HUES48 (cell line): ENCODE measurements around the gene CPN2.

Source experiments
- H3K27ac ChIP-seq: one replicate; pipeline ENCODE4 v1.7.0; 2013; ENCODE audit warnings: low read depth, low read length, inconsistent platforms
- H3K27me3 ChIP-seq: 2 replicates; pipeline ENCODE4 v1.6.1; 2013; ENCODE audit warnings: mild to moderate bottlenecking, low read length; ENCODE audit not compliant: control insufficient read depth, insufficient read depth
- H3K36me3 ChIP-seq: 2 replicates; pipeline ENCODE4 v1.6.1; 2013; ENCODE audit warnings: low read length; ENCODE audit not compliant: control insufficient read depth, insufficient read depth
- H3K4me1 ChIP-seq: 2 replicates; pipeline ENCODE4 v1.6.1; 2013; ENCODE audit warnings: mild to moderate bottlenecking, low read length; ENCODE audit not compliant: control insufficient read depth, insufficient read depth
- H3K4me3 ChIP-seq: 2 replicates; pipeline ENCODE4 v1.5.1; 2013; ENCODE audit warnings: mild to moderate bottlenecking, low read depth, low read length
- H3K9ac ChIP-seq: 2 replicates; pipeline ENCODE4 v1.6.1; 2013; ENCODE audit warnings: mild to moderate bottlenecking, low read depth, low read length, moderate library complexity
- H3K9me3 ChIP-seq: 2 replicates; pipeline ENCODE4 v1.6.1; 2013; ENCODE audit warnings: low read length; ENCODE audit not compliant: control insufficient read depth, insufficient read depth

CPN2 gene

DNA sequence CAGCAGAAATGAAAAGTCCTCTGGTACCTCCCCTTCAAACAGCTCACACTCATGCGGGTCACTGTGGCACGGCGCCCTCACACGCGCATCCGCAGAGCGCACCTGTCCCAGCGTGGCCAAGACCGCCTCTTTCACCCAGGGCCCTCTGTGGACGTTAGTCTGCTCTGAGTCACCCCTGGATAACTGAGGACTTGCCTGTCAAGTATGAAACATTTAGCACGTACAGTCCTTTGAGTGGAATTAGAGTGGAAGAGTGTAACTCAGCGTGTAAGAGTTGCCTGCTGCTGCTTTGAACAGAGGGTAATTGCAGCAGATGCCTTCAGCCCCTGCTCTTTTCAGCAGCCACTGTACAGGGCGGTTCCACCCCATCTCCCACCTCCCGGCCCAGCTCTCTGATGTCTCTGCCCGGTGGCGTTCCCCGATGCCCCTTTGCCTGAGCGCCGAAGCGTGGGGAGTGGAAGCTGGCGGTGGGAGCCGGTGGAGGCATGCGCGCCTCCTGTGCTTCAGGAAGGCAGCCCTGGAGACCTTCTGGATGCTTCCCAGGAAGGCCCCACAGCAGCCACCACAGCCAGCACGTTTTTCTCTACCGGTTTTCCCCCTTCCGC lies 23.0 kb downstream of the CPN2 start:
- Histone ChIP-seq H3K4me3 (no peak overlapping the region), H3K27me3 (peaks cover 14% of the 10 kb centered on the region), H3K27ac (no peak overlapping the region), H3K4me1 (no peaks in the 10 kb centered on the region), H3K36me3 (no peaks in the 10 kb centered on the region), H3K9ac (no peak overlapping the region), H3K9me3 (0 out of 2 replicates have a peak, but pooled peaks cover 3% of the 10 kb centered on the region)

DNA sequence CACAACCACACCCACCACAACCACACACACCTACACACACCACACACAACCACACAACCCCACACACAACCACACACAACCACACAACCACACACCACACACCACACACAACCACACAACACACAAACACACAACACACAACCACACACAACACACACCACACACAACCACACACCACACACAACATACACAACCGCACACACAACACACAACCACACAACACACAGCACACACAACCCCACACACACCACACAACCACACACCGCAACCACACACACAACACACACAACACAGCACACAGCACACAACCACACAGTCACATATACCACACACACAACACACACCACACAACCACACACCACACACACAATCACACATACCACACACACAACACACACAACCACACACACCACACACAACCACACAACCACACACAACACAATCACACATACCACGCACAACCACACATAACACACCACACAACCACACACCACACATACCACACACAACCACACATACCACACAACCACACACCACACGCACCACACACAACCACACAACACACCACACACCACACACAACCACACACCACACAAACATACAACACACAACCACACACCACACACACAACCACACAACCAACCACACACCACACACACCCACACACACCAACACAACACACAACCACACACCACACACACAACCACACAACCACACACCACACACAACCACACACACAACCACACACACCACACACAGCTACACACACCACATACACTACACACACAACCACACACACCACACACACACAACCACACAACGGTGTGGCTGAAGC lies 23.7 kb downstream of the CPN2 start:
- no peak overlapping the region for H3K27ac ChIP-seq
- H3K36me3 ChIP-seq, result no peaks in the 10 kb centered on the region
- no peak overlapping the region for H3K9ac ChIP-seq
- H3K27me3 ChIP-seq, result peaks cover 7% of the 10 kb centered on the region
- no peak overlapping the region for H3K4me3 ChIP-seq
- H3K9me3 ChIP-seq, result 0 out of 2 replicates have a peak, but pooled peaks cover 3% of the 10 kb centered on the region
- no peaks in the 10 kb centered on the region for H3K4me1 ChIP-seq

DNA sequence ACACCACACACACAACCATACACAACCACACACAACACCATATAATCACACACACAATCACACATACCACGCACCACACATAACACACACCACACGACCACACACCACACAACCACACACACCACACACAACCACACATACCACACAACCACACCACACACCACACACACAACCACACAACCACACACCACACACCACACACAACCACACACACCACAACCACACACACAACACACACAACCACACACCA lies 24.2 kb downstream of the CPN2 start:
- Histone ChIP-seq H3K4me1 (no peaks in the 10 kb centered on the region), H3K27me3 (peaks cover 1% of the 10 kb centered on the region; the same call in 1 of the 2 replicates), H3K27ac (no peak overlapping the region)

DNA sequence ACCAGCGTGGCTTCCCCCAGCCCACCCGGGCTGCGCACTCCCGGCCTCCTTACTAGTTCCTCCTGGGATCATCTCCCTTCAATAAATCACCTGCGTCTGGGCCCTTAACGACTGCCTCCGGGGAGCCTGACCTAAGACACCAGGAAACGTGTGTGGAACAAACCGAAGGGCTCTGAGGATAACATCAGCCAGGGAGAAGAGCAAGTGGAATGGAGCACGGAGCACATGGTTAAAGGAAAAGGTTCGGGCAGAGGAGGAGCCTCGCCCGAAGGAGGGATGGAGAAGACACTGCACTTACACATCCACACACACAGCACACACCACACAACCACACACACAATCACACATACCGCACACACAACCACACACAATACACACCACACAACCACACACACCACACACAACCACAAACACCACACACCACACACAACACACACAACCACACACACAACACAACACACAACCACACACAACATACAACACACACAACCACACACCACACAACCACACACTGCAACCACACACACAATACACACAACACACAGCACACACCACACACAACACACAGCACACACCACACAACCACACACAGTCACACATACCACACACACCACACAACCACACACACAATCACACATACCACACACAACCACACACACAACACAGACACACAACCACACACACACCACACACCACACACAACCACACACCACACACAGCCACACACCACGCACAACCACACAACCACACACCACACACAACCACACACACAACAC lies 24.7 kb downstream of the CPN2 start:
- Histone ChIP-seq H3K27ac (no peak overlapping the region), H3K9me3 (0 out of 2 replicates have a peak, but pooled peaks cover 3% of the 10 kb centered on the region), H3K9ac (no peak overlapping the region), H3K4me1 (no peaks in the 10 kb centered on the region), H3K4me3 (no peak overlapping the region), H3K36me3 (no peaks in the 10 kb centered on the region), H3K27me3 (no peaks in the 10 kb centered on the region)

More for the DNA sequence above, 24.2 kb downstream of the CPN2 start:
- H3K9me3 ChIP-seq, result 0 out of 2 replicates have a peak, but pooled peaks cover 3% of the 10 kb centered on the region
- H3K36me3 ChIP-seq, result no peaks in the 10 kb centered on the region
- no peak overlapping the region for H3K9ac ChIP-seq
- H3K4me3 ChIP-seq, result no peak overlapping the region

DNA sequence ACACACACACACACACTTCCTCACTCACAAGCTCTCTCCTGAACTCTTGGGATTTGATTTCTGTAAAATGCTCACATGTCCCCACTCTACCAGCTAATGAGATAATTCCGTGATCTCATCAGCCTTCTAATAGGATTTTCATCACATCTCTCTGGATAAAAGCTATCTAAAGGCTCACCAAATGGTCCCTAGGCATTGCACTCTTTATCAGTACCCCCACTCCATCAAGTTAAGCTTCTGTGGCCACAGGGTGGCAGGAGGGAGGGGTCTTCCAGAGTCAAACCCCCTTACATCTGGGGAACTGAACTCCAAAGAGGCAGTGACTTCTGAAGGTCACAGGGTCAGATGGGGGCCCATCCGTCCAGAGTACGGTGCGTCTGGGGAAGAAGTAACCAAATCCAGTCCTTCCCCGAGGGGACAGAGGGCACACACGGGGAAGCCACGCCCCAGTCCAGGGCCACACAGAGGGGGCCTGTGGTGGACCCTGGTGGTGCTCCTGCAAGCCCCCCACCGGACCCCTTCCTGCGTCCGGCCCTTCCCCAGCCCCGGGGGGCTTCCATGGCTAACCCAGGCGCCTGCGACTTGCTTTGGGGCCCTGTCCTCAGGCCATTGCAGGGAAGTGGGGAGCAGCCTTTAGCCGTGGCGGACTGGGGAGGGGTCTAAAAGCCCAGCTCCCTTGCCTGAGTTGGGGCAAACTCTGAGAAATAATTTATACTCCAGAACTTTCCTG lies 25.5 kb downstream of the CPN2 start:
- Histone ChIP-seq H3K9ac (no peak overlapping the region), H3K9me3 (0 out of 2 replicates have a peak, but pooled peaks cover 3% of the 10 kb centered on the region), H3K27ac (no peak overlapping the region), H3K36me3 (no peaks in the 10 kb centered on the region), H3K27me3 (no peaks in the 10 kb centered on the region), H3K4me3 (no peak overlapping the region), H3K4me1 (no peaks in the 10 kb centered on the region)

DNA sequence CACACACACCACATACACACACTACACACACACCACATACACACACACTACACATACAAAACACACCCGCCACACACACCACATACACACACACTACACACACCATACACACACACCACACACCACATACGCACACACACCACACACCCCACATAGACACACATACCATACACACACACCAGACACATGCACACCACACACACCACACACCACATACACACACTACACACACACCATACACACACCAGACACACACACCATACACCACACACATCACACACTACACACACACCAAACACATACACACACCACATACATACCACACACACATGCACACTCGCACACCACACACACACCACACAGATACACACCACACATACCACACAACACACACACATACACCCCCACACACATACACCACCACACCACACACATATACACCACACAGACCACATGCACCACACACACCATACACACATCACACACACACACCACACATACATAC lies 26.3 kb downstream of the CPN2 start:
- Histone ChIP-seq H3K36me3 (no peaks in the 10 kb centered on the region), H3K27me3 (no peaks in the 10 kb centered on the region), H3K9ac (no peak overlapping the region), H3K4me1 (no peaks in the 10 kb centered on the region), H3K4me3 (no peak overlapping the region), H3K9me3 (peaks cover 3% of the 10 kb centered on the region; the same call in 1 of the 2 replicates), H3K27ac (no peak overlapping the region)

DNA sequence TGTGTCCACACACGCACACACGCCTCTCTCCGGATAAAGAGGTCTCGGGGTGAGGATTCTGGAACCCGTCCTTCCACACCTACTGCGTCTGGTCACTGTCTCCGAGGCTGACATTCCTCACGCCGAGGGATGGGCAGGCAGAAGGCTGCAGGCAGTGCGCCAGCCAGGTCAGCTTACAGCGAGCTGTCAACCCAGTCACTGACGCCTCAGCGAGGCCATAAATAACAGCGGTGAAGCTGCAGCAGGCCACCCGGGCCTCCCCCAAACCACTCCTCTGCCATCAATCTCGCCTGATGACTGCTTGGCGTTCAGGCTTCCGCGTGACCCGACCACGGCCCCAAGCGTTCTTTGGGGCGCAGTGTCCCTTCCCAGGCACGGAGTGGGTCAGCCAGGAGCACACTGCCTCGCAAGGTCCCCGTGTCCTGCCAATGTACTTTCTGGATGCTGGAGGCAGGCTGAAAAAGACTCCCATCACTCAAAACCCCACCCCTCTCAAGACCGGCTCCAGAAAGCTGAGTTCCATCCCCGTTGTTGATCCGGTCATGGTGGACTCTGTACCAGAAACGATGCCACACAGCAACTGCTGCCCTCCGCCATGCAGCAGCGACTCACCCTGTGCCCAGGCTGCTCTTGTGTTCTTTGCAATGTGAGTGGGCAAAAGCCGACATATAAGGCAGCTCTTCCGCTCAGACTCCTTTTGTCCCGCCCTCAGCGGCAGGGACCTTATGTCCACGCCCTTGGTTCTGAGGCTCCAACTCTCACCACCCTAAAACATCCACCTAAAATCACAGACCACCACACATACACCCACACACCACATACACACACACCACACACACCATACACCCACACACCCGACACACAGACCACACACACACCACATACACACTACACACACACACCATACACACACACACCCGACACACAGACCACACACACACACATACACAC lies 27.1 kb downstream of the CPN2 start:
- peaks cover 11% of the 10 kb centered on the region; the same call in 1 of the 2 replicates for H3K9me3 ChIP-seq
- no peaks in the 10 kb centered on the region for H3K27me3 ChIP-seq
- no peaks in the 10 kb centered on the region for H3K36me3 ChIP-seq
- no peak overlapping the region for H3K9ac ChIP-seq
- no peaks in the 10 kb centered on the region for H3K4me1 ChIP-seq
- no peak overlapping the region for H3K4me3 ChIP-seq
- H3K27ac ChIP-seq, result no peak overlapping the region

DNA sequence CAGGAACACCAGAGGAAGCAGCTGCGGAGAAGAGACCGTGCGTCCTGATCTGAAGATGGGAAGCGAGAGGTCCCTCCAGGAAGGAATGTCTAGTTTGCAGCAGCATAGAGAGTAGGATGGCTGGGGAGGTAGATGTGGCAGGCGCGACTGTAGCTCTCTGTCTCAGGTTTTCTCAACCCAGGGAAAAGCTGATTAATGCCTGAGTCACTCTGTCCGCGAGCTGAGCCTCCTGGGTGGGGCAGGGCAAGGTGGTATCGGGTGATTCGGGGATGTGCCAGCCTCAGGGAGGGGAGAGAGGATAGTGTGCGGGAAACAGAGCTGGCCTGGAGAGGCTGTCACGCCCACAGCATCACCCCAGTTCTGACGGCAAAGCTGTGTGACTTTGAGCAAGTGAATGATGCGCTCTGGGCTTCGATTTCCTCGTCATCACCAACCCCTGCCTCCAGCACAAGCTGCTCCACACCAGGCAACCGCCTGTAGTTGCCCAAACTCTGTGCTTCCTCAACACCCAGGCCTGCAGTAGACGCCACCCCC lies 28.4 kb downstream of the CPN2 start:
- H3K27ac ChIP-seq, result no peak overlapping the region
- H3K4me3 ChIP-seq, result no peak overlapping the region
- H3K9ac ChIP-seq, result no peak overlapping the region

DNA sequence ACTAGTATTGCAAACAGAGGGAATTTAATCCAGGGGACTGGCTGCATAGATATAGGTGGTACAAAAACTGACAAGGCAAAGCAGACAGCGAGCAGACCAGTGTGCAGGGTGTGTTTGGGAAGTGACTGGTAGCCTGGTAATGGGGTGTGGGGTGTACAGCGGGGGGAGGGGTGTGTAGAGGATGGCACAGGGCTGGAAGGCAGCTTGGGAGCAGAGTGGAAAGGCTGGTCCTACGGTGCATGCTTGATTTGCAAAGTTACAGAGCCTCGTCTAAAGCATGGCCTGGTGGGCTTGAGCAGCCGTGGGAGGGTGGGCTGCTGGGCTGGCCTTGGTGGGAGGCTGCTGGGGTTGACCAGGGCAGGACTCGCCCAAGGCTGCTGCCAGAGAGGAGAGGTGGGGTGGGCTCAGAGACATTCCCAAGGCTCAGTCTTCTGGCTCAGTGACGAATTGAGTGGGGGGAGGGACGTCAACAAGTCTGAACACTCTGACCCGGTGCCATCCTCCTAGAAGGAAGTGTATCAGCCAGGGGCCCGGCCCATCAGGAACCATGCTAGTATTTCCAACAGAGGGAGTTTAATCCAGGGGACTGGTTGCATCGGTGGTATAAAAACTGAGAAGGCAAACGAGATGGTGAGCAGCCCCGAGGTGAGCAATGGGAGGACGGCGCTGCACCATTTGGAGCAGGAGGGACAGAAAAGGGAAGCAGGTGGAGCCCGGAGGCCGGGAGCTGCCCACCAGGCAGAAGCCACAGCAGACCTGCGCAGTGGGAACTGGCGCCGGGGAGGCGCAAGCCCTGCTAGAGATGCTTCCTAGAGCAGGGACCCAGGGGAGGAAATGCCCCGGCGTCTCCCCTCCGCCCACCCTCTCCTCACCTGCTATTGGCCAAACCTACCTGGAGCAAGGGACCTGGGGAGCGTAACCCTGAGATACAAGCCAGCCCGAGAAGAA lies 29.2 kb downstream of the CPN2 start:
- Histone ChIP-seq H3K9me3 (peaks cover 26% of the 10 kb centered on the region), H3K27ac (no peak overlapping the region), H3K27me3 (peaks cover 6% of the 10 kb centered on the region), H3K4me3 (no peak overlapping the region), H3K36me3 (no peaks in the 10 kb centered on the region), H3K4me1 (no peaks in the 10 kb centered on the region), H3K9ac (no peak overlapping the region)

More for the DNA sequence above, 28.4 kb downstream of the CPN2 start:
- H3K27me3 ChIP-seq, result no peaks in the 10 kb centered on the region
- H3K36me3 ChIP-seq, result no peaks in the 10 kb centered on the region
- H3K9me3 ChIP-seq, result peaks cover 24% of the 10 kb centered on the region
- H3K4me1 ChIP-seq, result no peaks in the 10 kb centered on the region
